GM13976 (cell line): ENCODE results near the gene MGMT.

Source experiments
- DNase-seq: peaks from one replicate; pipeline ENCODE4 v3.0.0; 2012; ENCODE audit warnings: low spot score
- in situ Hi-C: fragments of 300-500 bp; cut with MboI; formaldehyde crosslinking; loops from one replicate; pipeline ENCODE4 v1.12.0; 2022; ENCODE audit warnings: low sequenced_read_pairs, mixed read lengths, inconsistent platforms; ENCODE audit not compliant: unreplicated experiment
- TF ChIP-seq, protein P1 (sequence below): IDR thresholded peaks from 2 replicates; pipeline ENCODE4 v1.5.1; 2012; ENCODE audit warnings: borderline replicate concordance, mild to moderate bottlenecking; ENCODE audit not compliant: insufficient read depth; ENCODE audit errors: extremely low read depth, missing control alignments, control extremely low read depth

Gene MGMT

DNA sequence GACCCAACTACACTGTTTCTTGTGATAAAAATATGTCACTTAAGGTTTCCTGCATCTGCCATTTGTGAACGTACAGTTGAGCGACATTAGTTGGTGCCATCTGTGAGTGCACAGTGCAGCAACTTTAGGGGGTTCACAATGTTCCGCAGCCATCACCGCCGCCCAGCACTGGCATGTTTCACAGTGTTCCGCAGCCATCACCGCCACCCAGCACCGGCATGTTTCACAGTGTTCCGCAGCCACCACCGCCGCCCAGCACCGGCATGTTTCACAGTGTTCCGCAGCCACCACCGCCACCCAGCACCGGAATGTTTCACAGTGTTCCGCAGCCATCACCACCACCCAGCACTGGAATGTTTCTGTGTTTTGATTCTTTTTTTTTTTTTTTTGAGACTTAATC, 83.0 kb downstream of the MGMT start:
- in situ Hi-C loops: no loop called here
- TF ChIP-seq, protein P1, sequence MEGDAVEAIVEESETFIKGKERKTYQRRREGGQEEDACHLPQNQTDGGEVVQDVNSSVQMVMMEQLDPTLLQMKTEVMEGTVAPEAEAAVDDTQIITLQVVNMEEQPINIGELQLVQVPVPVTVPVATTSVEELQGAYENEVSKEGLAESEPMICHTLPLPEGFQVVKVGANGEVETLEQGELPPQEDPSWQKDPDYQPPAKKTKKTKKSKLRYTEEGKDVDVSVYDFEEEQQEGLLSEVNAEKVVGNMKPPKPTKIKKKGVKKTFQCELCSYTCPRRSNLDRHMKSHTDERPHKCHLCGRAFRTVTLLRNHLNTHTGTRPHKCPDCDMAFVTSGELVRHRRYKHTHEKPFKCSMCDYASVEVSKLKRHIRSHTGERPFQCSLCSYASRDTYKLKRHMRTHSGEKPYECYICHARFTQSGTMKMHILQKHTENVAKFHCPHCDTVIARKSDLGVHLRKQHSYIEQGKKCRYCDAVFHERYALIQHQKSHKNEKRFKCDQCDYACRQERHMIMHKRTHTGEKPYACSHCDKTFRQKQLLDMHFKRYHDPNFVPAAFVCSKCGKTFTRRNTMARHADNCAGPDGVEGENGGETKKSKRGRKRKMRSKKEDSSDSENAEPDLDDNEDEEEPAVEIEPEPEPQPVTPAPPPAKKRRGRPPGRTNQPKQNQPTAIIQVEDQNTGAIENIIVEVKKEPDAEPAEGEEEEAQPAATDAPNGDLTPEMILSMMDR: no peak
- DNase-seq: no peak

DNA sequence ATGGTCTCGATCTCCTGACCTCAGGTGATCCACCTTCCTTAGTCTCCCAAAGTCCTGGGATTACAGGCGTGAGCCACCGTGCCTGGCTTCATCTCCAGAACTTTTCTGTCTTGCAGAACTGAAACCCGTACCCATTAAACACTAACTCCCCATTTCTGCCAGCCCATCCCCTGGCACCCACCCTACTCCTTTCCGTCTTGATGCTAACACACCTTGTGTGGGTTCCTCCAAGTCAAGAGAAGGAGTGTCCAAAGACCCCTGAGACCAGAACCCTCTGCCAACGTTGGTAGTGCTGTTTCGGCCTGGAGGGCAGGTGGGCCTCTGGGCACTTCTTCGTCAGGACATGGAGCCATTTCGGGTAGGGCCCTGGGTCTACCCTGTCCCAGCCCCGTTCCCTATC, 83.6 kb downstream of the MGMT start:
- in situ Hi-C loops: no loop called here
- no peak for DNase-seq
- TF ChIP-seq, protein P1: no peak

- TF ChIP-seq, protein P1: no peak
- in situ Hi-C loops: no loop called here
- DNase-seq: peak; percentile 74
Observed at GRCh38 chr10:129552119-129552518, 85.1 kb downstream of the MGMT start.

- in situ Hi-C loops: no loop called here
- DNase-seq: no peak
- TF ChIP-seq, protein P1: no peak
Observed at GRCh38 chr10:129553928-129554327, 86.9 kb downstream of the MGMT start.

GRCh38 chr10:129556316-129556715, 89.3 kb downstream of the MGMT start:
- TF ChIP-seq, protein P1: no peak
- in situ Hi-C loops: no loop called here
- no peak for DNase-seq

- DNase-seq: no peak
- in situ Hi-C loops: no loop called here
- TF ChIP-seq, protein P1: no peak
Observed at GRCh38 chr10:129560361-129560760, 93.3 kb downstream of the MGMT start.

DNA sequence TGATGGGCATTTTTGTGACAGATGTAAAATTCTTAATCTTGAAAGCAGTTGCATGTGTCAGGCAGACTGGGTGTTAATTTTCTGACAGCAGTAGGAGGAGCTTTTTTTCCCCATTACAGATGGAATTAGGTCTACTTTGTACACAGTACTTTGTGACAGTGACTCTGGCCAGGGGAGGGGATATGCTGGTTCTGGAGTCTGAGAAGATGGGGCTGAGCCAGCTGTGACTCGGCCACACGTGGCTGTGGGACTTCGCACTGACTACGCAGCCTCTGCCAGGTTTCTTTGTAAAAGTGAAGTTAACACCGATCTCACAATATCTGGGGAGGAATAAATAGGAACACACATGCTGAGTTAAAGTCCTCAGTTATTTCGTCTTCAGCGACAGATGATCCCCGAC, 95.4 kb downstream of the MGMT start:
- in situ Hi-C loops: no loop called here
- DNase-seq: no peak
- TF ChIP-seq, protein P1: no peak
